ENCODE data around the gene FHIT. TPM values are rescaled to one million over a fixed set of nuclear protein-coding genes. Genes with fewer than 3 reads are reported as not detected.

Gene FHIT
- total and polyA plus RNA-seq, 8 donors: 1.8 to 10.6 (median 7.1) TPM

DNA sequence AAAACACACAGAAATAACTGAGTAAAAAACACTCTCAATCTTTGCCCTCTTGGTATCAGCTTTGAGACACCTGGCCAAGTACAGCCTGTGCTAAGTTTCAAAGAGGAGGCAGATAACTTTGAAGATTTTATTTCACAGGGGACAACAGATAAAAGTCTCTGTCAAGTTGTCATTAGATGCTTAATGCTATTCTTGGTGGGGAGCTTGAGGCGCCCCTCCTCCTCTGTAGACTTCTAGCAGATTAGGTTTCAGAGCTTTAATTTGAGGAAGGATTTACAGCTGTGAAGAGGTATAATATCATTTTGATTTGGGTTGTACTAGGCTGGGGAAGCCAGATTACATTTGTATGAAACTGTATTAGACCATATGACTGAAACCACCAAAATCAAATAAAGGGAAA, 620.3 kb downstream of the FHIT start:
- H3K9me3 ChIP-seq: no peaks in the 10 kb centered on the region
- no peak for DNase-seq
- intact Hi-C loops (cut with DNase I; ENCODE audit: low total_unique reads): no loop called here
- no peaks in the 10 kb centered on the region for H3K36me3 ChIP-seq
- WGBS, 5 donors: 85 to 100% (median 94%) methylated on average over 1 of the region's 1 CpG
- no peak overlapping the region for H3K27ac ChIP-seq
- no peaks in the 10 kb centered on the region for H3K4me1 ChIP-seq
- H3K4me3 ChIP-seq: no peak overlapping the region
- no peak for TF ChIP-seq POLR2A (IDR thresholded peaks at IDR 0.05)
- no peak for TF ChIP-seq POLR2AphosphoS5 (IDR thresholded peaks at IDR 0.05)
- no peak for TF ChIP-seq EP300 (IDR thresholded peaks at IDR 0.05)
- TF ChIP-seq, protein P1, sequence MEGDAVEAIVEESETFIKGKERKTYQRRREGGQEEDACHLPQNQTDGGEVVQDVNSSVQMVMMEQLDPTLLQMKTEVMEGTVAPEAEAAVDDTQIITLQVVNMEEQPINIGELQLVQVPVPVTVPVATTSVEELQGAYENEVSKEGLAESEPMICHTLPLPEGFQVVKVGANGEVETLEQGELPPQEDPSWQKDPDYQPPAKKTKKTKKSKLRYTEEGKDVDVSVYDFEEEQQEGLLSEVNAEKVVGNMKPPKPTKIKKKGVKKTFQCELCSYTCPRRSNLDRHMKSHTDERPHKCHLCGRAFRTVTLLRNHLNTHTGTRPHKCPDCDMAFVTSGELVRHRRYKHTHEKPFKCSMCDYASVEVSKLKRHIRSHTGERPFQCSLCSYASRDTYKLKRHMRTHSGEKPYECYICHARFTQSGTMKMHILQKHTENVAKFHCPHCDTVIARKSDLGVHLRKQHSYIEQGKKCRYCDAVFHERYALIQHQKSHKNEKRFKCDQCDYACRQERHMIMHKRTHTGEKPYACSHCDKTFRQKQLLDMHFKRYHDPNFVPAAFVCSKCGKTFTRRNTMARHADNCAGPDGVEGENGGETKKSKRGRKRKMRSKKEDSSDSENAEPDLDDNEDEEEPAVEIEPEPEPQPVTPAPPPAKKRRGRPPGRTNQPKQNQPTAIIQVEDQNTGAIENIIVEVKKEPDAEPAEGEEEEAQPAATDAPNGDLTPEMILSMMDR (IDR thresholded peaks at IDR 0.05): no peak
- H3K27me3 ChIP-seq: no peaks in the 10 kb centered on the region

- Histone ChIP-seq H3K4me1 (no peaks in the 10 kb centered on the region), H3K27me3 (no peaks in the 10 kb centered on the region), H3K36me3 (no peaks in the 10 kb centered on the region), H3K9me3 (no peaks in the 10 kb centered on the region), H3K4me3 (no peak overlapping the region), H3K27ac (no peak overlapping the region)
- 62 to 70% (median 69%) methylated on average over 2 of the region's 2 CpGs for WGBS, 5 donors
- DNase-seq: no peak
- TF ChIP-seq POLR2A (IDR thresholded peaks at IDR 0.05) (no peak), EP300 (IDR thresholded peaks at IDR 0.05) (no peak), POLR2AphosphoS5 (IDR thresholded peaks at IDR 0.05) (no peak)
- TF ChIP-seq, protein P1 (IDR thresholded peaks at IDR 0.05): no peak
- intact Hi-C loops (cut with DNase I; ENCODE audit: low total_unique reads): no loop called here
Measured at GRCh38 chr3:60629816-60630215, 621.4 kb downstream of the FHIT start.

DNA sequence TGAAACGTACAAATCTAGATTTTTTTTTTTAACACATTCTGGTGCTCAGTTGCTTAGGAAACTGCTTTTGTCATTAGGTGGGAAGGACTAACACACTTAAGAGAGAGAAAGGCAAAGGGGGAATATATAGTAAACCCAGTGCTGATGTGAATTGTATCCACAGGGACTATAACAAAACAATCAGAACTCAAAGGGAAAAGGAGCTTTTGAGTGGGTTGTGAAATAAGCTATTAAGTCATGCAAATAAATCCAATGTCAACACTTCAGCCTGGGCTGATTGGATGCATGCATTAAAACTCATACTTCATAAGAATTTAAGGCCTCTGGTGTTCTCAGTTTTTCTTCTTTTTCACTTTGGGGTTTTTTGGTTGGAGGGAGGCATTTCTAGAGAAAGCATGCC, 628.9 kb downstream of the FHIT start:
- H3K9me3 ChIP-seq: peaks cover 0 to 11% (median 5%) of the 10 kb centered on the region in 4 donors
- H3K27ac ChIP-seq: no peak overlapping the region
- no peaks in the 10 kb centered on the region for H3K27me3 ChIP-seq
- WGBS, 5 donors: 0 to 83% (median 61%) methylated on average over 1 of the region's 1 CpG
- intact Hi-C loops (cut with DNase I; ENCODE audit: low total_unique reads): no loop called here
- H3K36me3 ChIP-seq: no peaks in the 10 kb centered on the region
- no peak overlapping the region for H3K4me3 ChIP-seq
- TF ChIP-seq EP300 (IDR thresholded peaks at IDR 0.05): no peak
- no peak for TF ChIP-seq POLR2AphosphoS5 (IDR thresholded peaks at IDR 0.05)
- TF ChIP-seq, protein P1 (IDR thresholded peaks at IDR 0.05): no peak
- no peak for TF ChIP-seq POLR2A (IDR thresholded peaks at IDR 0.05)
- no peaks in the 10 kb centered on the region for H3K4me1 ChIP-seq
- DNase-seq: no peak

DNA sequence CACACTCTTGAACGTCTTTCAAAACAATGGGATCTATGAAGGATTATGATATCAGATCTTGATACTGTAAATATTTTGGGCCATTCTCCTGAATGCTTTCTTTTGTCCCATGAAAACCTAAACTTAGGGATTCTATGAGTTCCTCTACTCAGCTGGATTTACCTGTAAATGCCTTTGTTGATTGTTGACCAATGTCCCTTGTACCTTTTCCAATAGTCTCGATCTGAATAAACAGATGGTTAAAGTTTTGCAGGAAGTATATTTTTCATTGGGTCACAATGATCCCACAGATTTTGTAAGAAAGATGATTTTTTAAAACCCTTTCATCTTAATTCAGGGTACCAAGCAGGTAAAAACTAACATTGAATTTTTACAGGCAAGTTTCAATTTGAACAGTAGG, 634.1 kb downstream of the FHIT start:
- Histone ChIP-seq H3K27ac (no peak overlapping the region), H3K4me3 (no peak overlapping the region), H3K36me3 (no peaks in the 10 kb centered on the region), H3K27me3 (no peaks in the 10 kb centered on the region), H3K9me3 (peaks cover 0 to 11% (median 5%) of the 10 kb centered on the region in 4 donors), H3K4me1 (no peaks in the 10 kb centered on the region)
- TF ChIP-seq POLR2AphosphoS5 (IDR thresholded peaks at IDR 0.05): no peak
- TF ChIP-seq EP300 (IDR thresholded peaks at IDR 0.05): no peak
- TF ChIP-seq POLR2A (IDR thresholded peaks at IDR 0.05): no peak
- TF ChIP-seq, protein P1 (IDR thresholded peaks at IDR 0.05): no peak
- WGBS, 5 donors: 45 to 72% (median 56%) methylated on average over 2 of the region's 2 CpGs
- intact Hi-C loops (cut with DNase I; ENCODE audit: low total_unique reads): no loop called here
- no peak for DNase-seq
